Measurements from ENCODE around the gene ARMC3.
A peak's percentile ranks its signal among the peaks of the same experiment; 100 is the strongest.
"Not testable (repeated sequence)": the region's sequence is repeated elsewhere in the genome, so short reads cannot be mapped to it uniquely, and the experiment has no call there.

ARMC3 gene

GRCh38 chr10:22929053-22929452 lies 1.2 kb downstream of the ARMC3 start:
- DNase-seq: not testable (repeated sequence)

GRCh38 chr10:22931948-22932347 lies 4.1 kb downstream of the ARMC3 start:
- no peak for DNase-seq

GRCh38 chr10:22932626-22933370 lies 4.9 kb downstream of the ARMC3 start:
- no peak for DNase-seq

GRCh38 chr10:22934726-22935125 lies 6.9 kb downstream of the ARMC3 start:
- no peak for DNase-seq

GRCh38 chr10:22942437-22942836 lies 14.6 kb downstream of the ARMC3 start:
- no peak for DNase-seq

GRCh38 chr10:22945934-22946673 lies 18.3 kb downstream of the ARMC3 start:
- peak; percentile 42 for DNase-seq

GRCh38 chr10:22954970-22955369 lies 27.1 kb downstream of the ARMC3 start:
- DNase-seq: no peak

- DNase-seq: no peak
Measured at GRCh38 chr10:22958338-22958737, 30.5 kb downstream of the ARMC3 start.

GRCh38 chr10:22959292-22959691 lies 31.4 kb downstream of the ARMC3 start:
- DNase-seq: no peak

- no peak for DNase-seq
Measured at GRCh38 chr10:22959950-22960349, 32.1 kb downstream of the ARMC3 start.

GRCh38 chr10:22962817-22963216 lies 35.0 kb downstream of the ARMC3 start:
- DNase-seq: no peak

GRCh38 chr10:22969704-22970103 lies 41.9 kb downstream of the ARMC3 start:
- DNase-seq: no peak

GRCh38 chr10:22976534-22976933 lies 48.7 kb downstream of the ARMC3 start:
- DNase-seq: no peak

GRCh38 chr10:22977751-22978150 lies 49.9 kb downstream of the ARMC3 start:
- DNase-seq: no peak

GRCh38 chr10:22978287-22978686 lies 50.4 kb downstream of the ARMC3 start:
- no peak for DNase-seq

GRCh38 chr10:22978918-22979317 lies 51.1 kb downstream of the ARMC3 start:
- no peak for DNase-seq

GRCh38 chr10:22980822-22981221 lies 53.0 kb downstream of the ARMC3 start:
- DNase-seq: no peak

- DNase-seq: no peak
Measured at GRCh38 chr10:22984066-22984465, 56.2 kb downstream of the ARMC3 start.

GRCh38 chr10:22986771-22987542 lies 59.1 kb downstream of the ARMC3 start:
- DNase-seq: peak; percentile 20

- DNase-seq: peak; percentile 73
Measured at GRCh38 chr10:22988581-22989360, 60.9 kb downstream of the ARMC3 start.

GRCh38 chr10:22990443-22990842 lies 62.6 kb downstream of the ARMC3 start:
- DNase-seq: no peak

GRCh38 chr10:22992075-22992474 lies 64.2 kb downstream of the ARMC3 start:
- peak; percentile 66 for DNase-seq

- DNase-seq: no peak
Measured at GRCh38 chr10:22992621-22993020, 64.8 kb downstream of the ARMC3 start.
